Measurements from ENCODE around the gene LONRF2. TPM values are rescaled to one million over a fixed set of nuclear protein-coding genes. Genes with fewer than 3 reads are reported as not detected.

Gene LONRF2
- total and polyA plus RNA-seq, 2 of the 13 experiments (the other 11 are each of a cell fraction or from before 2014, with no cell fraction given) = not detected

GRCh38 chr2:100256416-100256815, 65.9 kb downstream of the LONRF2 start:
- ATAC-seq (no peak), FAIRE-seq (no peak), DNase-seq (ENCODE audit: low spot score) (no peak)
- intact Hi-C loops (cut with micrococcal nuclease; ENCODE audit: unreplicated experiment) (no loop called here), in situ Hi-C loops (cut with HindIII; ENCODE audit: extremely low pct_ligation_motif_present, low pct_unique_long_range_greater_than_20kb) (no loop called here)
- no peak for TF ChIP-seq NFRKB (IDR thresholded peaks at IDR 0.05)
- TF ChIP-seq, protein P1, sequence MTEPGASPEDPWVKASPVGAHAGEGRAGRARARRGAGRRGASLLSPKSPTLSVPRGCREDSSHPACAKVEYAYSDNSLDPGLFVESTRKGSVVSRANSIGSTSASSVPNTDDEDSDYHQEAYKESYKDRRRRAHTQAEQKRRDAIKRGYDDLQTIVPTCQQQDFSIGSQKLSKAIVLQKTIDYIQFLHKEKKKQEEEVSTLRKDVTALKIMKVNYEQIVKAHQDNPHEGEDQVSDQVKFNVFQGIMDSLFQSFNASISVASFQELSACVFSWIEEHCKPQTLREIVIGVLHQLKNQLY (CRISPR knock-in tag; IDR thresholded peaks at IDR 0.05) = no peak
- TF ChIP-seq ZBTB2 (CRISPR knock-in tag; IDR thresholded peaks at IDR 0.05; ENCODE audit: low read depth) = no peak
- TF ChIP-seq SIN3A (IDR thresholded peaks at IDR 0.05; ENCODE audit: borderline replicate concordance, low read depth, low read length) = no peak
- no peak for TF ChIP-seq MIER2 (CRISPR knock-in tag; IDR thresholded peaks at IDR 0.05)
- no peak for TF ChIP-seq SNRNP70 (IDR thresholded peaks at IDR 0.05; ENCODE audit: low read depth, low read length)
- TF ChIP-seq, protein P2, sequence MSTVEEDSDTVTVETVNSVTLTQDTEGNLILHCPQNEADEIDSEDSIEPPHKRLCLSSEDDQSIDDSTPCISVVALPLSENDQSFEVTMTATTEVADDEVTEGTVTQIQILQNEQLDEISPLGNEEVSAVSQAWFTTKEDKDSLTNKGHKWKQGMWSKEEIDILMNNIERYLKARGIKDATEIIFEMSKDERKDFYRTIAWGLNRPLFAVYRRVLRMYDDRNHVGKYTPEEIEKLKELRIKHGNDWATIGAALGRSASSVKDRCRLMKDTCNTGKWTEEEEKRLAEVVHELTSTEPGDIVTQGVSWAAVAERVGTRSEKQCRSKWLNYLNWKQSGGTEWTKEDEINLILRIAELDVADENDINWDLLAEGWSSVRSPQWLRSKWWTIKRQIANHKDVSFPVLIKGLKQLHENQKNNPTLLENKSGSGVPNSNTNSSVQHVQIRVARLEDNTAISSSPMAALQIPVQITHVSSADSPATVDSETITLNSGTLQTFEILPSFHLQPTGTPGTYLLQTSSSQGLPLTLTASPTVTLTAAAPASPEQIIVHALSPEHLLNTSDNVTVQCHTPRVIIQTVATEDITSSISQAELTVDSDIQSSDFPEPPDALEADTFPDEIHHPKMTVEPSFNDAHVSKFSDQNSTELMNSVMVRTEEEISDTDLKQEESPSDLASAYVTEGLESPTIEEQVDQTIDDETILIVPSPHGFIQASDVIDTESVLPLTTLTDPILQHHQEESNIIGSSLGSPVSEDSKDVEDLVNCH (CRISPR knock-in tag; IDR thresholded peaks at IDR 0.05) = no peak
- no peak for TF ChIP-seq CCAR2 (optimal IDR thresholded peaks at IDR 0.05; ENCODE audit: low read depth, low read length)
- TF ChIP-seq PHF21A (CRISPR knock-in tag; IDR thresholded peaks at IDR 0.05) = no peak
- no peak for TF ChIP-seq SCMH1 (CRISPR knock-in tag; IDR thresholded peaks at IDR 0.05; ENCODE audit: borderline replicate concordance)
- no peak for TF ChIP-seq ZNF280D (CRISPR knock-in tag; IDR thresholded peaks at IDR 0.05)
- no peak for TF ChIP-seq ZFP36L2 (CRISPR knock-in tag; IDR thresholded peaks at IDR 0.05)
- Histone ChIP-seq H3K4me2 (ENCODE audit: low read depth, low read length) (no peak overlapping the region), H3K27ac (ENCODE audit: extremely low read length, insufficient read depth, low read length) (no peak overlapping the region), H3K4me1 (ENCODE audit: insufficient read depth, low read length) (no peaks in the 10 kb centered on the region), H3K27me3 (ENCODE audit: control insufficient read depth in 1 of 2, insufficient read depth in 2 of 2, low read length in 2 of 2) (peaks cover 2 to 3% of the 10 kb centered on the region in 2 experiments; a peak in 3 of 5 replicates), H3K9me3 (ENCODE audit: low read length) (no peaks in the 10 kb centered on the region), H3K36me3 (replicated peaks in 1 of 2; ENCODE audit: control insufficient read depth in 1 of 2, insufficient read depth in 2 of 2, low read length in 2 of 2) (no peaks in the 10 kb centered on the region), H3K9ac (ENCODE audit: insufficient read depth, low read depth, low read length) (no peak overlapping the region), H3K4me3 (replicated peaks in 1 of 3; ENCODE audit: insufficient read depth in 1 of 3, low read depth in 2 of 3, low read length in 3 of 3) (no peak overlapping the region), H2AFZ (ENCODE audit: low read length) (no peak overlapping the region), H4K20me1 (ENCODE audit: insufficient read depth, low read length) (no peaks in the 10 kb centered on the region), H3K79me2 (ENCODE audit: insufficient read depth, low read length) (no peaks in the 10 kb centered on the region)
- POLR2A ChIA-PET = no interaction called here
- WGBS (ENCODE audit: low lambda C conversion rate) = 26% methylated on average over 11 of the region's 11 CpGs
- no TSS peak for BruUV-seq (replicated peaks)
- CTCF ChIA-PET (ENCODE audit: low intra/inter-chr PET ratio, low total read pairs) = no interaction called here
